22Rv1 (cell line): ENCODE data around the gene IKZF3.

Source experiments
- H3K27ac ChIP-seq: fragments of 450-650 bp; 2 replicates; pipeline ENCODE4 v1.5.1; 2017
- ZFX ChIP-seq: fragments of 450-650 bp; IDR thresholded peaks from 2 replicates; pipeline ENCODE4 v1.6.1; 2017; ENCODE audit warnings: antibody characterized with exemption, borderline replicate concordance
- TF ChIP-seq, protein P1 (sequence below): fragments of 450-650 bp; IDR thresholded peaks from 2 replicates; pipeline ENCODE4 v1.5.1; 2017; ENCODE audit warnings: mild to moderate bottlenecking

IKZF3 gene

DNA sequence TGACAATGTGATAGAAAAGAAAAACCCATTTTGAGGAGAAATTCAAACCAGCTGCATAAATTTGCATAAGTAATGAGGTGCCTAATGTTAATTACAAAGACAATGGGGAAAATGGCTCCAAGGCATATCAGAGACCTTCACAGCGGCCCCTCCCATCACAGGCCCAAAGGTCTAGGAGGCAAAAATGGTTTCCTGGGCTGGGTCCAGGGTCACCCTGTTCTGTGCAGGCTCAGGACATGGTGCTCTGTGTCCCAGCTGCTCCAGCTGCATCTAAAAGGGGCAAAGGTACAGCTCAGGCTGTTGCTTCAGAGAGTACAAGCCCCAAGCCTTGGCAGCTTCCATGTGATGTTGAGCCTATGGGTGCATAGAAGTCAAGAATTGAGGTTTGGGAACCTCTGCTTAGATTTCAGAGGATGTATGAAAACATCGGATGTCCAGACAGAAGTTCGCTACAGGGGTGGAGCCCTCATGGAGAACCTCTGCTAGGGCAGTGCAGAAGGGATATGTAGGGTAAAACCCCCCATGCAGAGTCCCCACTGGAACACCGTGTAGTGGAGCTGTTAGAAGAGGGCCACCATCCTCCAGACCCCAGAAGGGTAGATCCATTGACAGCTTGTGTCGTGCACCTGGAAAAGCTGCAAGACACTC is 40.6 kb downstream of the IKZF3 start:
- no peak for TF ChIP-seq ZFX
- TF ChIP-seq, protein P1, sequence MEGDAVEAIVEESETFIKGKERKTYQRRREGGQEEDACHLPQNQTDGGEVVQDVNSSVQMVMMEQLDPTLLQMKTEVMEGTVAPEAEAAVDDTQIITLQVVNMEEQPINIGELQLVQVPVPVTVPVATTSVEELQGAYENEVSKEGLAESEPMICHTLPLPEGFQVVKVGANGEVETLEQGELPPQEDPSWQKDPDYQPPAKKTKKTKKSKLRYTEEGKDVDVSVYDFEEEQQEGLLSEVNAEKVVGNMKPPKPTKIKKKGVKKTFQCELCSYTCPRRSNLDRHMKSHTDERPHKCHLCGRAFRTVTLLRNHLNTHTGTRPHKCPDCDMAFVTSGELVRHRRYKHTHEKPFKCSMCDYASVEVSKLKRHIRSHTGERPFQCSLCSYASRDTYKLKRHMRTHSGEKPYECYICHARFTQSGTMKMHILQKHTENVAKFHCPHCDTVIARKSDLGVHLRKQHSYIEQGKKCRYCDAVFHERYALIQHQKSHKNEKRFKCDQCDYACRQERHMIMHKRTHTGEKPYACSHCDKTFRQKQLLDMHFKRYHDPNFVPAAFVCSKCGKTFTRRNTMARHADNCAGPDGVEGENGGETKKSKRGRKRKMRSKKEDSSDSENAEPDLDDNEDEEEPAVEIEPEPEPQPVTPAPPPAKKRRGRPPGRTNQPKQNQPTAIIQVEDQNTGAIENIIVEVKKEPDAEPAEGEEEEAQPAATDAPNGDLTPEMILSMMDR = no peak
- no peak overlapping the region for H3K27ac ChIP-seq

DNA sequence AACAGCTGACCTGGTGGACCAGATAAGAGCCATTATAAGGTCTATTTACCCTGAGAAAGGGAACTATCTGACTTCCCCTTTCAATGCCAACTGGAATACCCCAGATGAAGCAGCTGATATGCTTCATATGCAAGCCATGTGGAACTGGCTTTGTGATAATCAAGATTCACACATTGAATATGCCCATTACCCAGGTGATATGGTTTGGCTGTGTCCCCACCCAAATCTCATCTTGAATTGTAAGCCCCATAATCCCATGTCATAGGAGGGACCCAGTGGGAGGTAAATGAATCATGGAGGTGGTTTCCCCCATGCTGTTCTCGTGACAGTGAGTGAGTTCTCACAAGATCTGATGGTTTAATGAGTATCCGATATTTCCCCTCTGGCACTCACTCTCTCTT is 42.1 kb downstream of the IKZF3 start:
- no peak for TF ChIP-seq ZFX
- TF ChIP-seq, protein P1 = no peak
- H3K27ac ChIP-seq = no peak overlapping the region

DNA sequence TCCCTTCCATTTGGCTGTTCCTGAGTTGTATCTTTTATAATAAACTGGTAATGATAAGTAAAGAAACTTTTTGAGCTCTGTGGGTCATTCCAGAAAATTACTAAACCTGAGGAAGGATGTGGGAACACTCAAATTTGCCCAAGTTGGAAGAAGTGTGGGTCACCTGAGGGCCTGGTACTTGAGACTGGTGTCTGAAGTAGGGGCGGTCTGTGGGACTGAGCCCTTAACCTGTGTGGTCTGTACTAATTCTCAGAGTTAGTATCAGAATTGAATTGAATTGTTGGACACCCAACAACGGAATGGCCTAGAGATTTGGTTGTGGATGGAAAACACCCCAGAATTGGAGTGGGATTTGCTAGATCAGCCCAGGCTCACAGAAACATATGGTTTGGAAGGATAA is 43.1 kb downstream of the IKZF3 start:
- TF ChIP-seq, protein P1 = no peak
- no peak for TF ChIP-seq ZFX
- no peak overlapping the region for H3K27ac ChIP-seq

DNA sequence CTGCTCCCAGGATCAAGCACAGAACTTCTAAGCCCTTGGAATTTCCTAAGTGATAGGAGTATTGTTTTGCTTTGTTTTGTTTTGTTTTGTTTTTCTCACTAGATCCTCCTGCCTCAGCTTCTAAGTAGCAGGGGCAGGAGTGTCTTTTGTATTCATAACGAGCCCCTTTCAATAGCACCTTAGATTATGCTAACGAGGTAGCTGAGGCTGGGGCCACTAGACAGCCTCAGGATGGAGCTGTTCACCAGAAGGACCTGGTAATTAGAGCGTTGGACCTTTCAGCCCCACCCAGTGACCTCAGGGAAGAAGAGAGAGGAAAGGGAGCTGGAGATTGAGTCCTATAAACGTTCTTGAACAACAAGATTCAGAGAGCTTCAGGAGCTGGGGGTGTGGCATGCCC is 43.6 kb downstream of the IKZF3 start:
- TF ChIP-seq ZFX = no peak
- TF ChIP-seq, protein P1 = no peak
- no peak overlapping the region for H3K27ac ChIP-seq

DNA sequence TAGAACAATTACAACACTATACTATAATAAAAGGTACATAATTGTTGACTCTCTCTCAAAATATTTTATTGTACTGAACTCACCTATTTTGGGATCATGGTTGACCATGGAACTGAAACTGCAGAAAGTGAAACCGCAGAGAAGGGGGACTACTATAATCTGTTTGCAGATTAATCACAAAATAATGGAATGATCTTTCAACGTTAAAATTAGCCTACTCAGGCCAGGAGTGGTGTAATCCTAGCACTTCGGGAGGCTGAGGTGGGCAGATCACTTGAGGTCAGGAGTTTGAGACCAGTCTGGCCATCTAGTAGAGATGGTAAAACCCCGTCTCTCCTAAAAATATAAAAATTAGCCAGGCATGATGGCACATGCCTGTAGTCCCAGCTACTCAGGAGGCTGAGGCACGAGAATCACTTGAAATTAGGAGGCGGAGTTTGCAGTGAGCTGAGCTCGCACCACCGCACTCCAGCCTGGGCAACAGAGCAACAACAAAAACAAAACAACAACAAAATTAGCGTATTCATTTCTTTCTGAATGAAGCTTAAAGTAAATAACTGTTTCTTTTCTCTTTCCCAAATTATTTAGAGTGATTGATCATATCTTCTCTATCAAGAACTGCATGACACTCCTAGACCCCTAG is 45.6 kb downstream of the IKZF3 start:
- TF ChIP-seq ZFX = no peak
- TF ChIP-seq, protein P1 = no peak
- H3K27ac ChIP-seq = no peak overlapping the region

DNA sequence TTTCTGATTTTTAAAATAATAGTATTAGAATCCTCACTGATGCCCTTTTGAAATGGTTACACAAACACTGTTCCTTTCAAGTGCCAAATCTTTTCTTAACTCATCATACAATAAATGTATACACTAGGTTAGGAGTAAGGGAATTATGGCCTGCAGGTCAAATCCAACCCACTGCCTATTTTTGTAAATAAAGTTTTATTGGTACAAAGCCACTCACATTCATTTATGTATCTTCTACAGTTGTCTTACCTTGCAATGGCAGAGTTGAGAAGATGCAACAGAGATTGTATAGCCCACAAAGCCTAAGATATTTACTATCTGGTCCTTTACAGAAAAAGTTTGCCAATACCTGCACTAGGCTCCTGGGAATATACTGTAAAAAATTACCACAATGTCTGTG is 47.8 kb downstream of the IKZF3 start:
- H3K27ac ChIP-seq = no peak overlapping the region
- TF ChIP-seq, protein P1 = no peak
- TF ChIP-seq ZFX = no peak

DNA sequence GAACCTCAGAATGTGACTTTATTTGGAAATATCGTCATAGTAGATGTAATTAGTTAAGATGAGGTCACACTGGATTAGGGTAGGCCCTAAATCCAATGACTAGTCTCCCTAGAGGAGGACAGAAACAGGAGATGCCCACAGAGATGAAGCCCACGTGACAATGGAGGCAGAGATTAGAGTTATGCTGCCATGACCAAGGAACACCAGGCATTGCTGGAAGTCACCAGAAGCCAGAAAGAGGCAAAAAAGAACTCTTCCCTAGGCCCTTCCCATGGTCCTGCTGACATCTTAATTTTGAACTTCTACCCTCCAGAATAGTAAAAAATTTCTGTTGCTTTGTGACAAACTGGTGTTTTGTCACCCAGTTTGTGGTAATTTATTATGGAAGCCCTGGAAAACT is 49.6 kb downstream of the IKZF3 start:
- no peak overlapping the region for H3K27ac ChIP-seq
- TF ChIP-seq ZFX = no peak
- TF ChIP-seq, protein P1 = no peak
